Neuronal stem cell (in vitro differentiated cells): Measurements from ENCODE around the gene ENG.
A peak's percentile ranks its signal among the peaks of the same experiment; 100 is the strongest.

Experiments used
- DNase-seq: peaks from one replicate; pipeline ENCODE4 v3.0.0-alpha.2; 2013; ENCODE audit warnings: low spot score
- H2AFZ ChIP-seq: one replicate; pipeline ENCODE4 v1.6.1; 2013; ENCODE audit warnings: mild to moderate bottlenecking, low read length, inconsistent platforms
- H2AK5ac ChIP-seq: 2 replicates; pipeline ENCODE4 v1.6.1; 2013; ENCODE audit warnings: low read depth, mild to moderate bottlenecking, inconsistent platforms, low read length, moderate library complexity, mixed read lengths
- H2BK120ac ChIP-seq: 2 replicates; pipeline ENCODE4 v1.6.1; 2013; ENCODE audit warnings: low read depth, mild to moderate bottlenecking, inconsistent platforms, low read length, moderate library complexity, mixed read lengths
- H2BK12ac ChIP-seq: one replicate; pipeline ENCODE4 v1.6.1; 2013; ENCODE audit warnings: low read length, inconsistent platforms
- H2BK15ac ChIP-seq: 2 replicates; pipeline ENCODE4 v1.6.1; 2013; ENCODE audit warnings: mild to moderate bottlenecking, low read length, inconsistent platforms, mixed read lengths
- H2BK5ac ChIP-seq: one replicate; pipeline ENCODE4 v1.6.1; 2013; ENCODE audit warnings: inconsistent platforms, mild to moderate bottlenecking, low read length, moderate library complexity
- H3K14ac ChIP-seq: one replicate; pipeline ENCODE4 v1.6.1; 2013; ENCODE audit warnings: low read length, inconsistent platforms
- H3K18ac ChIP-seq: 2 replicates; pipeline ENCODE4 v1.6.1; 2013; ENCODE audit warnings: low read length, inconsistent platforms
- H3K23ac ChIP-seq: 2 replicates; pipeline ENCODE4 v1.6.1; 2013; ENCODE audit warnings: low read depth, mild to moderate bottlenecking, mixed read lengths, low read length, inconsistent platforms; ENCODE audit not compliant: poor library complexity
- H3K27ac ChIP-seq: replicated peaks from 3 replicates; pipeline ENCODE4 v1.5.1; 2013; ENCODE audit warnings: low read length, inconsistent platforms
- H3K27me3 ChIP-seq, 3 experiments: 2 replicates each; pipeline ENCODE4 v1.6.1; 2013; ENCODE audit warnings: low read length in 3 of 3, mild to moderate bottlenecking in 2 of 3, inconsistent platforms in 1 of 3, low read depth in 1 of 3, mixed read lengths in 1 of 3, moderate library complexity in 1 of 3; ENCODE audit not compliant: control insufficient read depth in 3 of 3, insufficient read depth in 3 of 3
- H3K36me3 ChIP-seq, 2 donors: replicated peaks in 1 of 2; 2 replicates each; pipeline ENCODE4 v1.6.1; 2013; ENCODE audit warnings: low read length in 2 of 2; ENCODE audit not compliant: control insufficient read depth in 2 of 2, insufficient read depth in 2 of 2
- H3K4ac ChIP-seq: 2 replicates; pipeline ENCODE4 v1.6.1; 2013; ENCODE audit warnings: inconsistent platforms, mild to moderate bottlenecking, low read length, moderate library complexity
- H3K4me1 ChIP-seq, 2 donors: 1 replicate in 1 of 2; 2 replicates in 1 of 2; pipeline ENCODE4 v1.6.1; 2013; ENCODE audit warnings: low read length in 2 of 2, low read depth in 1 of 2; ENCODE audit not compliant: control insufficient read depth in 2 of 2, insufficient read depth in 1 of 2
- H3K4me2 ChIP-seq: one replicate; pipeline ENCODE4 v1.6.1; 2013; ENCODE audit warnings: mild to moderate bottlenecking, low read length, inconsistent platforms; ENCODE audit not compliant: insufficient read depth, poor library complexity, severe bottlenecking
- H3K4me3 ChIP-seq, 2 donors: 2 replicates each; pipeline ENCODE4 v1.5.1; 2013; ENCODE audit warnings: low read length in 2 of 2, mild to moderate bottlenecking in 2 of 2, inconsistent platforms in 1 of 2, moderate library complexity in 1 of 2
- H3K79me1 ChIP-seq: one replicate; pipeline ENCODE4 v1.6.1; 2013; ENCODE audit warnings: low read depth, mild to moderate bottlenecking, inconsistent platforms, low read length, moderate library complexity
- H3K9ac ChIP-seq: one replicate; pipeline ENCODE4 v1.6.1; 2013; ENCODE audit warnings: mild to moderate bottlenecking, low read depth, low read length, inconsistent platforms; ENCODE audit not compliant: poor library complexity
- H3K9me3 ChIP-seq, 2 donors: replicated peaks in 1 of 2; 2 replicates each; pipeline versions ENCODE3 to v1.6.1; 2013; ENCODE audit warnings: low read length in 2 of 2, mild to moderate bottlenecking in 2 of 2, inconsistent platforms in 1 of 2, low read depth in 1 of 2, mixed read lengths in 1 of 2, moderate library complexity in 1 of 2; ENCODE audit not compliant: control insufficient read depth in 2 of 2, insufficient read depth in 1 of 2
- H4K8ac ChIP-seq: one replicate; pipeline ENCODE4 v1.6.1; 2013; ENCODE audit warnings: low read depth, mild to moderate bottlenecking, inconsistent platforms, low read length, moderate library complexity
- H4K91ac ChIP-seq: one replicate; pipeline ENCODE4 v1.6.1; 2013; ENCODE audit warnings: low read length, low read depth, mild to moderate bottlenecking, inconsistent platforms; ENCODE audit not compliant: poor library complexity
- WGBS, 2 donors: extraction: QIAGEN DNeasy Blood & Tissue Kit; methylation state at CpG; one replicate each; pipeline ENCODE4 v1.1.7; 2013; ENCODE audit warnings: missing lambda C conversion rate in 2 of 2, mixed read lengths in 1 of 2; ENCODE audit not compliant: insufficient read length in 2 of 2, insufficient replicate concordance in 1 of 2; ENCODE audit errors: extremely low coverage in 2 of 2; 5-methylcytosine and 5-hydroxymethylcytosine counted together

ENG gene

DNA sequence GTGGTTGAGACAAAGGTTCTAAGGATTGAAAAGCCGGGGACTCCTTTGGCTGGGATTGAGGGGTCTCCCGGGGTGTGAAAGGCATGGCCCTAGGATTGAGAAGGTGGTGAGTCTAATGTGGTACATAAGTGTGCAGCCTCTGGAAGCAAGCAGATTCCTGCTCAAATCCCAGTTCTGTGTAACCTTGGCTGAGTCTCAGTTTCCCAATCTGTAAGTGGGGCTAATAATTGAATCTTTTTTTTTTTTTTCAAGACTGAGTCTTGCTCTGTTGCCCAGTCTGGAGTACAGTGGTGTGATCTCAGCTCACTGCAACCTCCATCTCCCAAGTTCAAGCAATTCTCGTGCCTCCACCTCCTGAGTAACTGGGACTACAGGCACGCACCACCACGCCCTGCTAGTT is 81.9 kb downstream of the ENG start:
- Histone ChIP-seq H2BK15ac (no peak overlapping the region), H3K14ac (no peak overlapping the region), H3K36me3 (no peaks in the 10 kb centered on the region), H2BK120ac (no peak overlapping the region), H3K4me2 (no peak overlapping the region), H2AK5ac (no peak overlapping the region), H3K9ac (no peak overlapping the region), H2BK12ac (no peak overlapping the region), H3K4ac (no peak overlapping the region), H4K91ac (no peak overlapping the region), H4K8ac (no peak overlapping the region), H3K9me3 (no peaks in the 10 kb centered on the region), H3K4me1 (peaks cover 14 to 26% of the 10 kb centered on the region in 2 donors), H3K27ac (no peak overlapping the region), H2AFZ (no peak overlapping the region), H3K27me3 (peaks cover 0 to 10% (median 0%) of the 10 kb centered on the region in 3 experiments), H3K18ac (no peak overlapping the region), H2BK5ac (no peak overlapping the region), H3K23ac (no peak overlapping the region), H3K4me3 (no peak overlapping the region), H3K79me1 (no peaks in the 10 kb centered on the region)
- no CpG with 5 or more reads among the region's 5 CpGs for whole genome bisulfite sequencing, 2 donors
- DNase-seq = no peak

DNA sequence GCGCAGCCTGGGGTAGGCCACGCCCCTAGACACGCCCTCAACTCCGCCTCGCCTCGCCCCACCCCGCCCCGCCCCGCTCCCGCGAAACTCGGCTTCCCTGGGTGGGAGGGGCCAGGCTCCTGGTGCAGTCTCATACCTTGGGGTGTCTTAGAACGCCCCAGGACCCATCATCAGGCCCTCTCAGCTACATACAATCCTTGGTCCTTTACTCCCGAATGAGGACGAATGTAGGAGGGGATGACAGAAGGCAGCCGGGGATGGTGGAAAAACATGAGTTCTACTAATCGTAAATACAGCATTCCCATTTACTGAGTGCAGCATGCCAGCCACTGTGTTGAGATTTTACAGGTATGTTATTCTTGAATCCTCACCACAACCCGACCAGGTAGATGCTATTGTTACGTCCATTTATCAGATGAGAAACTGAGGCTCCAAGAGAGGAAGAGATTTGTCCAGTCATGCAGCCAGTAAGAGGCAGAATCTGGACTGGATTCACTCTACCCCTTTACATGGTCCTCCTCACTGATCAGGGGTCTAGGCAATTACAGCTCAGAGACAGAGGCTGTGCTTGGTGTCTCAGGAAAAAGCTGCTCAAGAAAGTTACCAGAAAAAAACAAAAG is 82.8 kb downstream of the ENG start:
- no peak overlapping the region for H3K9ac ChIP-seq
- H2BK12ac ChIP-seq = no peak overlapping the region
- no peak for DNase-seq
- no peak overlapping the region for H2AK5ac ChIP-seq
- no peak overlapping the region for H3K23ac ChIP-seq
- H3K36me3 ChIP-seq = no peaks in the 10 kb centered on the region
- H2BK5ac ChIP-seq = no peak overlapping the region
- no peak overlapping the region for H3K4ac ChIP-seq
- peaks cover 0 to 10% (median 0%) of the 10 kb centered on the region in 3 experiments for H3K27me3 ChIP-seq
- H3K4me3 ChIP-seq = peak overlapping the region in 1 of 2 donors; percentile 7
- H3K4me1 ChIP-seq = peaks cover 20 to 31% of the 10 kb centered on the region in 2 donors
- no peak overlapping the region for H3K14ac ChIP-seq
- no peak overlapping the region for H4K8ac ChIP-seq
- WGBS, 2 donors = no CpG with 5 or more reads among the region's 19 CpGs
- H3K27ac ChIP-seq = no peak overlapping the region
- H4K91ac ChIP-seq = no peak overlapping the region
- H2AFZ ChIP-seq = peak overlapping the region; percentile 90
- H3K79me1 ChIP-seq = no peaks in the 10 kb centered on the region
- H2BK120ac ChIP-seq = no peak overlapping the region
- no peak overlapping the region for H2BK15ac ChIP-seq
- H3K18ac ChIP-seq = no peak overlapping the region
- no peaks in the 10 kb centered on the region for H3K9me3 ChIP-seq
- peak overlapping the region; percentile 93 for H3K4me2 ChIP-seq

DNA sequence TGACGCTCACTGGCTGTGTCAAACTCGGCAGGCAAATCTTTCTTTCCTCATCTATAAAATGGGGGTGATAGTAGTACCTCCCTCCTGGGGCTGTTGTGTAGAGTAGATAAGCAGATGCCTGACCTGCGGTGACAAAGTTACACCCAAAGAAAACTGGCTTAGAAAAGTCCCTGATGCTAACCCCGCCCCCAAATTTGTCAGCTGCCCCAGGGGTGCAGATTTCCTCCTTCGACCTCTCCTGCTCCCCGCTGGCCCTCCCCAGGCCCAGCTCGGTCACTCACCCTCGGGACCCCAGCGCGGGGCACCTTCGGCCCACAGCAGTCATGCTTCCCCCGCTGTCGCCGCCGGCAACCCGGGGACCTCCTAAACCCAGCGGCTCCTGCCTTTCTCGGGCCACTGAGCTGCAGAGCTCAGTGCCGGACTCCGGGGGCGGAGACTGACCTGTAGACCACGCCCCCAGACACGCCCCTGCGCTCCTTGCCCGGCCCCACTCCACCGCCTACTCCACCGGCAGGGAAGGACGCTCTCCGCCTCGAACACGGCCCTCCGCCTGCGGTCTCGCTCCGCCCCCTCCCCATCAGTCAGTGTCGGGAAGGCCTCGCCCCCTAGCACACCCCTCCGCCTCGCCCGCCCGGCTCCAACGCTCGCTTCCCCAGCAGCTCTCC is 83.4 kb downstream of the ENG start:
- H3K27ac ChIP-seq = no peak overlapping the region
- no peaks in the 10 kb centered on the region for H3K79me1 ChIP-seq
- no peak overlapping the region for H4K91ac ChIP-seq
- peak overlapping the region; percentile 79 for H3K9ac ChIP-seq
- no peak overlapping the region for H4K8ac ChIP-seq
- H2AK5ac ChIP-seq = no peak overlapping the region
- peak overlapping the region; percentile 36 to 78 for H3K4me3 ChIP-seq
- H3K4ac ChIP-seq = no peak overlapping the region
- peak overlapping the region; percentile 93 for H3K4me2 ChIP-seq
- H3K36me3 ChIP-seq = no peaks in the 10 kb centered on the region
- no CpG with 5 or more reads among the region's 43 CpGs for WGBS, 2 donors
- H3K27me3 ChIP-seq = peaks cover 0 to 10% (median 0%) of the 10 kb centered on the region in 3 experiments
- H2BK15ac ChIP-seq = no peak overlapping the region
- no peaks in the 10 kb centered on the region for H3K9me3 ChIP-seq
- no peak overlapping the region for H2BK5ac ChIP-seq
- H2BK12ac ChIP-seq = no peak overlapping the region
- H2BK120ac ChIP-seq = no peak overlapping the region
- DNase-seq = peak; percentile 98
- H2AFZ ChIP-seq = peak overlapping the region; percentile 90
- H3K14ac ChIP-seq = no peak overlapping the region
- peaks cover 16 to 24% of the 10 kb centered on the region in 2 donors for H3K4me1 ChIP-seq
- H3K23ac ChIP-seq = no peak overlapping the region
- H3K18ac ChIP-seq = peak overlapping the region; percentile 63

DNA sequence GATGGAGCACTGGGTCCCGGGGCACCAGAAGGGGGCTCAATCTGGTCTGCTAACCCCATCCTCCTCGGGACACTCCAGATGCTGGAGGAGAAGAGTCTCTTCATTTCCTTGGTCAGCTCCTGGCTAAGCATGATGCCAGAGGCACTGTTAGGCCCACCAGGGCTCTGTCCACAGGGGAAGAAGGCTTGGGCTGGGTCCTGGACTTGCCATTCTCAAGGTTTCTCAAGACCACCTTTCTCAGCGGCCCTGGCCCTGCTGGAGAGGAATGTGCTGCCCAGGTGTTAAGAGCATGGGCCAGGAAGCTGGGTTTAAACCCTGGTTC is 83.9 kb downstream of the ENG start:
- Histone ChIP-seq H2BK15ac (no peak overlapping the region), H3K14ac (no peak overlapping the region), H2AFZ (peak overlapping the region; percentile 90), H3K4me2 (peak overlapping the region; percentile 93), H3K79me1 (no peaks in the 10 kb centered on the region), H3K27me3 (peaks cover 0 to 10% (median 0%) of the 10 kb centered on the region in 3 experiments), H3K23ac (no peak overlapping the region), H3K4me3 (no peak overlapping the region), H2BK120ac (no peak overlapping the region), H2BK12ac (no peak overlapping the region), H2BK5ac (no peak overlapping the region), H3K18ac (no peak overlapping the region), H3K36me3 (no peaks in the 10 kb centered on the region), H3K9me3 (no peaks in the 10 kb centered on the region), H3K27ac (no peak overlapping the region), H3K4me1 (peaks cover 16 to 23% of the 10 kb centered on the region in 2 donors), H4K91ac (no peak overlapping the region), H3K4ac (no peak overlapping the region), H4K8ac (no peak overlapping the region), H2AK5ac (peak overlapping the region; percentile 7), H3K9ac (no peak overlapping the region)
- no peak for DNase-seq
- no CpG with 5 or more reads among the region's 3 CpGs for WGBS, 2 donors
